DOHH2 (cell line): ENCODE measurements around the gene GPR153.

Source experiments
- H3F3A ChIP-seq: fragments of 200-600 bp; sonication (generic), shearing (Covaris generic); 2 replicates; pipeline ENCODE4 v1.6.0; 2016; ENCODE audit warnings: antibody characterized with exemption, mild to moderate bottlenecking; ENCODE audit not compliant: control insufficient read depth, insufficient read depth
- H3K27ac ChIP-seq: fragments of 200-600 bp; sonication (generic); 2 replicates; pipeline ENCODE4 v1.5.1; 2014; ENCODE audit warnings: low read depth, mild to moderate bottlenecking, low read length, moderate library complexity
- H3K27me3 ChIP-seq: fragments of 200-600 bp; sonication (generic); 2 replicates; pipeline ENCODE4 v1.6.1; 2014; ENCODE audit warnings: mild to moderate bottlenecking, low read length, mixed read lengths; ENCODE audit not compliant: control insufficient read depth
- H3K36me3 ChIP-seq: fragments of 200-600 bp; sonication (generic); 2 replicates; pipeline ENCODE4 v1.6.1; 2014; ENCODE audit warnings: mild to moderate bottlenecking, low read length, moderate library complexity, mixed read lengths; ENCODE audit not compliant: control insufficient read depth
- H3K4me1 ChIP-seq: fragments of 200-600 bp; sonication (generic); 2 replicates; pipeline ENCODE4 v1.6.1; 2014; ENCODE audit warnings: mild to moderate bottlenecking, low read length, mixed read lengths; ENCODE audit not compliant: control insufficient read depth
- H3K4me2 ChIP-seq: fragments of 200-600 bp; sonication (generic); 2 replicates; pipeline ENCODE4 v1.6.0; 2014; ENCODE audit warnings: mild to moderate bottlenecking, low read length, moderate library complexity
- H3K4me3 ChIP-seq: fragments of 200-600 bp; sonication (generic); 2 replicates; pipeline ENCODE4 v1.5.1; 2014; ENCODE audit warnings: mild to moderate bottlenecking, low read length, mixed read lengths
- H3K79me2 ChIP-seq: fragments of 200-600 bp; sonication (generic); 2 replicates; pipeline ENCODE4 v1.6.1; 2014; ENCODE audit warnings: mild to moderate bottlenecking, low read length, mixed read lengths; ENCODE audit not compliant: control insufficient read depth
- H3K9me2 ChIP-seq: fragments of 200-600 bp; sonication (generic); replicated peaks from 2 replicates; pipeline ENCODE4 v1.6.1; 2014; ENCODE audit warnings: mild to moderate bottlenecking, low read length, mixed read lengths; ENCODE audit not compliant: control insufficient read depth
- H3K9me3 ChIP-seq: fragments of 200-600 bp; sonication (generic); 2 replicates; pipeline ENCODE4 v1.6.1; 2014; ENCODE audit warnings: antibody characterized with exemption, low read length, mixed read lengths; ENCODE audit not compliant: control insufficient read depth, insufficient read depth
- H4K20me1 ChIP-seq: fragments of 200-600 bp; sonication (generic); 2 replicates; pipeline ENCODE4 v1.6.0; 2014; ENCODE audit warnings: low read depth, mild to moderate bottlenecking, antibody characterized with exemption, low read length, moderate library complexity; ENCODE audit not compliant: control insufficient read depth, insufficient read depth
- EZH2phosphoT487 ChIP-seq: fragments of 200-600 bp; sonication (generic); IDR thresholded peaks from 2 replicates; pipeline ENCODE4 v1.6.1; 2017; ENCODE audit warnings: borderline replicate concordance, mild to moderate bottlenecking, antibody characterized with exemption, low read length, moderate library complexity, mixed read lengths
- TF ChIP-seq, protein P1 (sequence below): fragments of 200-600 bp; sonication (generic); IDR thresholded peaks from one replicate; pipeline ENCODE4 v1.5.1; 2014; ENCODE audit warnings: antibody characterized with exemption, mild to moderate bottlenecking, low read depth, low read length; ENCODE audit not compliant: poor library complexity, severe bottlenecking

GPR153 gene

DNA sequence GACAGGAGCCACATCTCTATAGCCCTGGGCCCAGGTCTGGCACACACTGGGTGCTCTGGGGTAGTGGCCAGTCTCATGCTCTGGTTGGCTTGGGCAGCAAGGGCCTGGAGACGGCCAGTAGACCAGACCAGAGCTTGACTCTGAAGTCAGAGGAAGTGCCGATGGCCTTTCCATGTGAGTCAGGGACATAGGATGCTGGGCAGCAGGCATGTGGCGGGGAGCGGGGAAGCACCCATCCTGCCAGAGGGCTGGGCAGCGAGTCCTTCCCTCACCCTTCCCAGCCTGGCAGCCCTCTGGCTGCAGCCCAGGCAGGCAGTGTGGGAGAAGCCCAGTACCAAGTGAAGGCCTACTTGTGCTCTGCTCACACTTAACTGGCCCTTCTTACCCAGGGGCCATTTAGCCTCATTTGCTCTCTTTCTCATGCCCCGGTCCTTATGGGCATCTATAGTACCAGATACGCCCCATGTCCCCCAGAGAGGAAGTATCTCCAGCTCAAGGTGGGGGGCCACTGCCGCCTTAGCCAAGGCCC, 3.3 kb downstream of the GPR153 start:
- Histone ChIP-seq H3F3A (no peaks in the 10 kb centered on the region; the same call in 1 of the 2 replicates), H3K4me2 (no peak overlapping the region), H3K9me2 (no peaks in the 10 kb centered on the region), H3K79me2 (no peaks in the 10 kb centered on the region), H3K9me3 (no peaks in the 10 kb centered on the region), H3K27ac (no peak overlapping the region), H3K27me3 (peaks cover 29% of the 10 kb centered on the region), H3K36me3 (no peaks in the 10 kb centered on the region), H3K4me3 (no peak overlapping the region), H3K4me1 (peaks cover 17% of the 10 kb centered on the region), H4K20me1 (peaks cover 3% of the 10 kb centered on the region; the same call in 1 of the 2 replicates)
- no peak for TF ChIP-seq EZH2phosphoT487
- TF ChIP-seq, protein P1, sequence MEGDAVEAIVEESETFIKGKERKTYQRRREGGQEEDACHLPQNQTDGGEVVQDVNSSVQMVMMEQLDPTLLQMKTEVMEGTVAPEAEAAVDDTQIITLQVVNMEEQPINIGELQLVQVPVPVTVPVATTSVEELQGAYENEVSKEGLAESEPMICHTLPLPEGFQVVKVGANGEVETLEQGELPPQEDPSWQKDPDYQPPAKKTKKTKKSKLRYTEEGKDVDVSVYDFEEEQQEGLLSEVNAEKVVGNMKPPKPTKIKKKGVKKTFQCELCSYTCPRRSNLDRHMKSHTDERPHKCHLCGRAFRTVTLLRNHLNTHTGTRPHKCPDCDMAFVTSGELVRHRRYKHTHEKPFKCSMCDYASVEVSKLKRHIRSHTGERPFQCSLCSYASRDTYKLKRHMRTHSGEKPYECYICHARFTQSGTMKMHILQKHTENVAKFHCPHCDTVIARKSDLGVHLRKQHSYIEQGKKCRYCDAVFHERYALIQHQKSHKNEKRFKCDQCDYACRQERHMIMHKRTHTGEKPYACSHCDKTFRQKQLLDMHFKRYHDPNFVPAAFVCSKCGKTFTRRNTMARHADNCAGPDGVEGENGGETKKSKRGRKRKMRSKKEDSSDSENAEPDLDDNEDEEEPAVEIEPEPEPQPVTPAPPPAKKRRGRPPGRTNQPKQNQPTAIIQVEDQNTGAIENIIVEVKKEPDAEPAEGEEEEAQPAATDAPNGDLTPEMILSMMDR = no peak

DNA sequence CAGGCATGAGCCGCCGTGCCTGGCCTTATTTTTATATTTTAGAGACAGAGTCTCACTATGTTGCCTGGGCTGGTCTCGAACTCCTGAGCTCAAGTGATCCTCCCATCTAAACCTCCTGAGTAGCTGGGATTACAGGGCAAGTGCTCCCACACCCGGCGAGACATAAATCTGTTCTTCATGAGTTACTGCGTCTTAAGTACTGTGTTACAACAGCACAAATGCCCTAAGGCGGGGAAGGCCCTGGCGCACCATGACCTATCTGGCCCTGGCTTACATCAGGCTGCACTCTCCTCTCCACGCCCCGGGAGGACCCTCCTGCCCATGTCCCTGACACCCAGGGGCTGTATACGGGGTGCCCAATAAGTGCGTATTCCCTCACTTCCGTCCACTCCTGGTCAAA, 4.3 kb downstream of the GPR153 start:
- peaks cover 13% of the 10 kb centered on the region for H3K4me1 ChIP-seq
- no peaks in the 10 kb centered on the region for H3K36me3 ChIP-seq
- no peaks in the 10 kb centered on the region for H3K79me2 ChIP-seq
- H3K27ac ChIP-seq = no peak overlapping the region
- H3F3A ChIP-seq = no peaks in the 10 kb centered on the region; the same call in 1 of the 2 replicates
- H3K27me3 ChIP-seq = peaks cover 21% of the 10 kb centered on the region
- no peak for TF ChIP-seq EZH2phosphoT487
- TF ChIP-seq, protein P1 = no peak
- peaks cover 3% of the 10 kb centered on the region; the same call in 1 of the 2 replicates for H4K20me1 ChIP-seq
- H3K4me2 ChIP-seq = no peak overlapping the region
- H3K9me2 ChIP-seq = no peaks in the 10 kb centered on the region
- no peaks in the 10 kb centered on the region for H3K9me3 ChIP-seq
- no peak overlapping the region for H3K4me3 ChIP-seq

DNA sequence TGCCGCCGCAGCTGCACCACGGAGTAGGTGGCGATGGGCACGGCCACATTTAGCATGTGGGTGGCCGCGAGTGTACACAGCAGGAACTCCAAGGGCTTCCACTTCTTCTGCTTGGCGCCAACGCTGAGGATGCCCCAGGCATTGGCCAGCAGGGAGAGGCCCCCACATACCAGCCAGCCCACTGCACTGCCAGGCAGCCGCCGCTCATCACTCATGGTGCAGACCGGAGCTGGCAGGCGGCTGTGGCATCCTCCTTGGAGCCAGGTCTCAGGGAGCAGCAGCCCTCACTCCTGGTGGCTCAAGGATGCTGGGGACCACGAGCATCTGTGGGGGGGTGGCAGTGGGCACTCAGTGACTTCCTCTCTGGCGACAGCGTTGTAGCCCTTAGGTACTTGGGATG, 6.2 kb downstream of the GPR153 start:
- TF ChIP-seq EZH2phosphoT487 = no peak
- TF ChIP-seq, protein P1 = no peak
- peaks cover 3% of the 10 kb centered on the region for H3K4me1 ChIP-seq
- H3K27ac ChIP-seq = no peak overlapping the region

More for the DNA sequence above, 6.2 kb downstream of the GPR153 start:
- no peaks in the 10 kb centered on the region for H3K79me2 ChIP-seq
- H3K27me3 ChIP-seq = peaks cover 13% of the 10 kb centered on the region
- no peaks in the 10 kb centered on the region for H3K9me3 ChIP-seq
- no peaks in the 10 kb centered on the region for H3K9me2 ChIP-seq
- no peak overlapping the region for H3K4me2 ChIP-seq
- no peaks in the 10 kb centered on the region; the same call in 1 of the 2 replicates for H3F3A ChIP-seq
- peaks cover 3% of the 10 kb centered on the region; the same call in 1 of the 2 replicates for H4K20me1 ChIP-seq
- no peak overlapping the region for H3K4me3 ChIP-seq
- H3K36me3 ChIP-seq = no peaks in the 10 kb centered on the region
